ENCODE results near the gene SLC38A10.
A peak's percentile ranks its signal among the peaks of the same experiment; 100 is the strongest.
"Not testable (repeated sequence)": the region's sequence is repeated elsewhere in the genome, so short reads cannot be mapped to it uniquely, and the experiment has no call there.

Gene SLC38A10

GRCh38 chr17:81310949-81311550 lies 15.9 kb upstream of the SLC38A10 start:
- no peak for DNase-seq

GRCh38 chr17:81309859-81310839 lies 15.0 kb upstream of the SLC38A10 start:
- DNase-seq = no peak

- peak; percentile 89 to 95 (median 94) for DNase-seq
Observed at GRCh38 chr17:81309140-81309858, 14.2 kb upstream of the SLC38A10 start.

GRCh38 chr17:81308784-81309139 lies 13.7 kb upstream of the SLC38A10 start:
- not testable (repeated sequence) for DNase-seq

GRCh38 chr17:81307636-81308560 lies 12.8 kb upstream of the SLC38A10 start:
- DNase-seq = no peak

- no peak for DNase-seq
Observed at GRCh38 chr17:81306898-81307510, 11.9 kb upstream of the SLC38A10 start.

GRCh38 chr17:81306491-81306890 lies 11.4 kb upstream of the SLC38A10 start:
- no peak for DNase-seq

- DNase-seq = no peak
Observed at GRCh38 chr17:81305051-81305630, 10.0 kb upstream of the SLC38A10 start.

GRCh38 chr17:81304196-81305015 lies 9.3 kb upstream of the SLC38A10 start:
- DNase-seq = no peak

GRCh38 chr17:81303385-81303784 lies 8.3 kb upstream of the SLC38A10 start:
- DNase-seq = no peak

GRCh38 chr17:81302861-81303333 lies 7.8 kb upstream of the SLC38A10 start:
- DNase-seq = no peak

- DNase-seq = no peak
Observed at GRCh38 chr17:81302324-81302723, 7.2 kb upstream of the SLC38A10 start.

- no peak for DNase-seq
Observed at GRCh38 chr17:81301195-81302144, 6.4 kb upstream of the SLC38A10 start.

GRCh38 chr17:81300586-81301155 lies 5.6 kb upstream of the SLC38A10 start:
- DNase-seq = no peak

- DNase-seq = no peak
Observed at GRCh38 chr17:81299846-81300585, 4.9 kb upstream of the SLC38A10 start.

GRCh38 chr17:81298991-81299738 lies 4.1 kb upstream of the SLC38A10 start:
- DNase-seq = no peak

GRCh38 chr17:81298325-81298990 lies 3.4 kb upstream of the SLC38A10 start:
- no peak for DNase-seq

Measured in suppressor macrophage treated with lipopolysaccharide for 1 hour (primary cell).